ENCODE data around the gene MAGI2. TPM values are rescaled to one million over a fixed set of nuclear protein-coding genes. Genes with fewer than 3 reads are reported as not detected.

Gene MAGI2
- polyA plus RNA-seq, 1 experiment: 0.81 TPM

DNA sequence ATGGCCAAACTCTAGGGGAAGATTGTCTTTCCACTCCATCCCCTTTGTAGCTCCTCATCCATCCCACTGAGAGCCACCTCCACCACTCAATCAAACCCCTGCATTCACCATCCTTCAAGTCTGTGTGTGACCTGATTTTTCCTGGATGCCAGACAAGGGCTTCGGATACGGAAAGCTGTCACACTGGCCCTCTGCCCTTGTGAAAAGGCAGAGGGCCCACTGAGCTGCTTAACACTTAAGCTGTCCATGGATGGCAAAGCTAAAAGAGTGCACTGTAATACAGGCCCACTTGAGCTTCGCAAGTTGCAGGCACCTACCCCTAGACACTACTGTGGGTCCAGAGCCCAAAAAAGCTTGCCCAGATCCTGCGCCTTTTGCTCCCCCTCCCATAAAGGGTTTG is 237.2 kb downstream of the MAGI2 start:
- Histone ChIP-seq H3K4me3 (ENCODE audit: low read depth, low read length) (no peak overlapping the region), H3K27me3 (ENCODE audit: control insufficient read depth, insufficient read depth, low read length) (no peaks in the 10 kb centered on the region), H3K36me3 (ENCODE audit: control insufficient read depth, insufficient read depth, low read length) (no peaks in the 10 kb centered on the region)
- ChIA-PET CTCF (interaction anchor here (0.9 to 1.5 kb wide), 2 partner anchors 10 to 12 kb away, joined by 3 read pairs; no protein-coding TSS in a partner anchor), POLR2A (no interaction called here)
- DNase-seq (ENCODE audit: low read depth): no peak
- TF ChIP-seq, protein P1, sequence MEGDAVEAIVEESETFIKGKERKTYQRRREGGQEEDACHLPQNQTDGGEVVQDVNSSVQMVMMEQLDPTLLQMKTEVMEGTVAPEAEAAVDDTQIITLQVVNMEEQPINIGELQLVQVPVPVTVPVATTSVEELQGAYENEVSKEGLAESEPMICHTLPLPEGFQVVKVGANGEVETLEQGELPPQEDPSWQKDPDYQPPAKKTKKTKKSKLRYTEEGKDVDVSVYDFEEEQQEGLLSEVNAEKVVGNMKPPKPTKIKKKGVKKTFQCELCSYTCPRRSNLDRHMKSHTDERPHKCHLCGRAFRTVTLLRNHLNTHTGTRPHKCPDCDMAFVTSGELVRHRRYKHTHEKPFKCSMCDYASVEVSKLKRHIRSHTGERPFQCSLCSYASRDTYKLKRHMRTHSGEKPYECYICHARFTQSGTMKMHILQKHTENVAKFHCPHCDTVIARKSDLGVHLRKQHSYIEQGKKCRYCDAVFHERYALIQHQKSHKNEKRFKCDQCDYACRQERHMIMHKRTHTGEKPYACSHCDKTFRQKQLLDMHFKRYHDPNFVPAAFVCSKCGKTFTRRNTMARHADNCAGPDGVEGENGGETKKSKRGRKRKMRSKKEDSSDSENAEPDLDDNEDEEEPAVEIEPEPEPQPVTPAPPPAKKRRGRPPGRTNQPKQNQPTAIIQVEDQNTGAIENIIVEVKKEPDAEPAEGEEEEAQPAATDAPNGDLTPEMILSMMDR (IDR thresholded peaks at IDR 0.05; ENCODE audit: insufficient read depth, low read depth, low read length): no peak

DNA sequence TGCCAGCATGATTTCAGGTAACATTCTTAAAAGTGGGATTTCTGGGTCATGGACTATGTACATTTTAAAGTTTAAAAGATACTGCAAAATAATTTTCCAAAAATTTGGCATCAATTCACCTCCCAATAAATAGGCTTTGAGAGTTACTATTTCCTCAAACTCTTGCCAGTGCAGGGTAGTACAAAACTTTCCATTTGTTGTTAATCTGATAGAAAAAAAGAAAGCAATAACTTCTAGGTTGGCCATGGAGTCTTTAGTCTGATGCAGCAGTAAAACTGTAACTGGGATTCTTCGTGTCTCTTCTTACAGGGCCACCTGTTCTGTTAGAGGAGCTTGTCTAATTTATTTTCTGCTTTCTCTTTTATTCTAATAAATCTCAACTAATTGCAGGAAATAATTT is 241.1 kb downstream of the MAGI2 start:
- TF ChIP-seq, protein P1 (IDR thresholded peaks at IDR 0.05; ENCODE audit: insufficient read depth, low read depth, low read length): no peak
- H3K36me3 ChIP-seq (ENCODE audit: control insufficient read depth, insufficient read depth, low read length): no peaks in the 10 kb centered on the region
- no peak overlapping the region for H3K4me3 ChIP-seq (ENCODE audit: low read depth, low read length)
- ChIA-PET POLR2A (no interaction called here), CTCF (no interaction called here)
- DNase-seq (ENCODE audit: low read depth): no peak
- H3K27me3 ChIP-seq (ENCODE audit: control insufficient read depth, insufficient read depth, low read length): no peaks in the 10 kb centered on the region

DNA sequence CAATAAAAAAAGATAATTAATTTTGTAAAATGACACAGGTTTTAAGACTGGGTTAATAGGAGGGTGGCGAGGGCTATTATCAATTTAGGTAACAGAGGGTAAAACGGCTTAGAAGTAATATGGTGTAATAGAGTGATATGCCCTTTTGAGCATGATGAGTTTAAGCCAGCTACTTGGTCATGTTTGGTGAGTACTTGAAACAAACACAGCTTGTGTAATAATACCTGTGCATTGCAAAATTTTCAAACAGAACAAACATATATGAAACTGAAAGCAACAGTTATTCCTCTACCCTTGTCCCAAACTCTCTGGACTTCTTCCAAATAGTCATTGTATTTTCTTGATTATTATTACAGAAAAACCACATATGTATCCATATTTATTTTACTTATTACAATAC is 241.7 kb downstream of the MAGI2 start:
- ChIA-PET CTCF (no interaction called here), POLR2A (no interaction called here)
- DNase-seq (ENCODE audit: low read depth): no peak
- no peak overlapping the region for H3K4me3 ChIP-seq (ENCODE audit: low read depth, low read length)
- H3K36me3 ChIP-seq (ENCODE audit: control insufficient read depth, insufficient read depth, low read length): no peaks in the 10 kb centered on the region
- H3K27me3 ChIP-seq (ENCODE audit: control insufficient read depth, insufficient read depth, low read length): no peaks in the 10 kb centered on the region
- TF ChIP-seq, protein P1 (IDR thresholded peaks at IDR 0.05; ENCODE audit: insufficient read depth, low read depth, low read length): no peak

DNA sequence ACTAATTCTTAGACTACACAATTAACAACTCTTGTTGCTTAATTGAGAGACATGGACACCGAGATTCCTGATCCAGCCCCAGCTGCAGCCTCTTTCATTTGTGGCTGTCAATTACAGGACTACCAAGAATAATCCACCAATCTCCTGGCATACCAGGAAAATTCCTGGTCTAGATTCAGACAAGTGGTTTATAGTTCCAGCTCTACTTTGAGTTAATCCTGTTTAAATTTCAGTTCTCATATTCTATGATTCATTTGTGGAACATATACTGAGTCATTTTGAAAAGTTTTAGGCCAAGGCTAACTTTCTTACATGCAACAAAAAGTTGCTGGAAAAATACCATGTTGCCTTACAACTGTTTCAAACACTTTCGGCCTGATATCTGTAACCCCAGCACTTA is 253.5 kb downstream of the MAGI2 start:
- Histone ChIP-seq H3K36me3 (ENCODE audit: control insufficient read depth, insufficient read depth, low read length) (no peaks in the 10 kb centered on the region), H3K27me3 (ENCODE audit: control insufficient read depth, insufficient read depth, low read length) (no peaks in the 10 kb centered on the region), H3K4me3 (ENCODE audit: low read depth, low read length) (no peak overlapping the region)
- CTCF ChIA-PET: no interaction called here
- POLR2A ChIA-PET: no interaction called here
- TF ChIP-seq, protein P1 (IDR thresholded peaks at IDR 0.05; ENCODE audit: insufficient read depth, low read depth, low read length): no peak
- no peak for DNase-seq (ENCODE audit: low read depth)

DNA sequence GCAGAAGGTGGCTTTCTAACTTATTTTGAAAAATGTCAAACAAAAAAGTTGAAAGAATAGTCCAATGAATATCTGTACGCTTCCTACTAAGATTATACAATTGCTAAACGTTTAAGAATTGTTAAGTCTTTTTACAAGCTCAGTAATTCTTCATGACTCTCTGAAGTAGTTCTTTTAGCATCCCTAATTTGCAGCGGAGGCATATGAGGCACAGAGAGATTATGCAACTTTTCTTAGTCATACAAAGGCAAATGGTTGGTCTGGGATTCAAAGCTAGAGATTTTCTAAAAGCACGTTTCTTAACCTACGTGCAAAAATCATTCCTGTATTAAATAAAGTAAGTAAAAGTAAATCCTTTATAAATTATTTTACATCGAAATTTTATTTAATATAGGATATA is 254.2 kb downstream of the MAGI2 start:
- ChIA-PET POLR2A (no interaction called here), CTCF (no interaction called here)
- Histone ChIP-seq H3K4me3 (ENCODE audit: low read depth, low read length) (no peak overlapping the region), H3K36me3 (ENCODE audit: control insufficient read depth, insufficient read depth, low read length) (no peaks in the 10 kb centered on the region), H3K27me3 (ENCODE audit: control insufficient read depth, insufficient read depth, low read length) (no peaks in the 10 kb centered on the region)
- TF ChIP-seq, protein P1 (IDR thresholded peaks at IDR 0.05; ENCODE audit: insufficient read depth, low read depth, low read length): no peak
- DNase-seq (ENCODE audit: low read depth): no peak

Measured in BJ (cell line).